Measurements from ENCODE around the gene PHACTR2.
"Not testable (repeated sequence)": the region's sequence is repeated elsewhere in the genome, so short reads cannot be mapped to it uniquely, and the experiment has no call there.

GRCh38 chr6:143871202-143871730, 193.5 kb downstream of the PHACTR2 start:
- TF ChIP-seq, protein P1, sequence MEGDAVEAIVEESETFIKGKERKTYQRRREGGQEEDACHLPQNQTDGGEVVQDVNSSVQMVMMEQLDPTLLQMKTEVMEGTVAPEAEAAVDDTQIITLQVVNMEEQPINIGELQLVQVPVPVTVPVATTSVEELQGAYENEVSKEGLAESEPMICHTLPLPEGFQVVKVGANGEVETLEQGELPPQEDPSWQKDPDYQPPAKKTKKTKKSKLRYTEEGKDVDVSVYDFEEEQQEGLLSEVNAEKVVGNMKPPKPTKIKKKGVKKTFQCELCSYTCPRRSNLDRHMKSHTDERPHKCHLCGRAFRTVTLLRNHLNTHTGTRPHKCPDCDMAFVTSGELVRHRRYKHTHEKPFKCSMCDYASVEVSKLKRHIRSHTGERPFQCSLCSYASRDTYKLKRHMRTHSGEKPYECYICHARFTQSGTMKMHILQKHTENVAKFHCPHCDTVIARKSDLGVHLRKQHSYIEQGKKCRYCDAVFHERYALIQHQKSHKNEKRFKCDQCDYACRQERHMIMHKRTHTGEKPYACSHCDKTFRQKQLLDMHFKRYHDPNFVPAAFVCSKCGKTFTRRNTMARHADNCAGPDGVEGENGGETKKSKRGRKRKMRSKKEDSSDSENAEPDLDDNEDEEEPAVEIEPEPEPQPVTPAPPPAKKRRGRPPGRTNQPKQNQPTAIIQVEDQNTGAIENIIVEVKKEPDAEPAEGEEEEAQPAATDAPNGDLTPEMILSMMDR (IDR thresholded peaks at IDR 0.05), result not testable (repeated sequence)
- not testable (repeated sequence) for TF ChIP-seq POLR2A (IDR thresholded peaks at IDR 0.05)

Measured in heart left ventricle (tissue), 13 donors.